ENCODE measurements around the gene WASHC4.

GRCh38 chr12:105077435-105077834 lies 30.1 kb upstream of the WASHC4 start:
- TF ChIP-seq USF2 (IDR thresholded peaks at IDR 0.05), result no peak
- TF ChIP-seq EHMT2 (IDR thresholded peaks at IDR 0.05; ENCODE audit: low read depth), result no peak
- no peak for TF ChIP-seq POLR2AphosphoS2 (conservative IDR thresholded peaks at IDR 0.05; ENCODE audit: low read length)
- TF ChIP-seq MAX (IDR thresholded peaks at IDR 0.05), result no peak
- no peak for TF ChIP-seq CTCF (IDR thresholded peaks at IDR 0.05)
- no peak for TF ChIP-seq POLR2A (IDR thresholded peaks at IDR 0.05; ENCODE audit: low read length)
- no peak for TF ChIP-seq REST (IDR thresholded peaks at IDR 0.05)
- no peak for TF ChIP-seq CHD4 (IDR thresholded peaks at IDR 0.05; ENCODE audit: borderline replicate concordance)
- no peak for TF ChIP-seq KDM1A (IDR thresholded peaks at IDR 0.05; ENCODE audit: low read depth)
